Mesodermal cell (in vitro differentiated cells): ENCODE data around the gene LRCH4.

Source experiments
- H3K27ac ChIP-seq: 2 replicates; pipeline ENCODE4 v1.7.0; 2013; ENCODE audit warnings: mild to moderate bottlenecking, low read depth, low read length, moderate library complexity; ENCODE audit not compliant: severe bottlenecking
- H3K36me3 ChIP-seq: 2 replicates; pipeline ENCODE4 v1.7.1; 2013; ENCODE audit warnings: mild to moderate bottlenecking, low read length, moderate library complexity; ENCODE audit not compliant: control insufficient read depth, insufficient read depth
- H3K4me1 ChIP-seq: one replicate; pipeline ENCODE4 v1.7.1; 2013; ENCODE audit warnings: mild to moderate bottlenecking, low read length; ENCODE audit not compliant: insufficient read depth, control insufficient read depth, poor library complexity, severe bottlenecking
- H3K4me3 ChIP-seq: 2 replicates; pipeline ENCODE4 v1.7.0; 2013; ENCODE audit warnings: low read length, control low read depth, mild to moderate bottlenecking; ENCODE audit not compliant: insufficient read depth, poor library complexity, severe bottlenecking; ENCODE audit errors: extremely low read depth
- H3K9me3 ChIP-seq: 2 replicates; pipeline ENCODE4 v1.7.1; 2013; ENCODE audit warnings: mild to moderate bottlenecking, low read length, moderate library complexity; ENCODE audit not compliant: control insufficient read depth
- WGBS, 2 experiments: methylation state at CpG; one replicate each; pipeline ENCODE4 v1.1.5; 2013; ENCODE audit warnings: missing lambda C conversion rate in 2 of 2; ENCODE audit not compliant: insufficient coverage in 2 of 2; 5-methylcytosine and 5-hydroxymethylcytosine counted together

The LRCH4 gene

GRCh38 chr7:100604976-100605911, 19.3 kb upstream of the LRCH4 start:
- H3K4me1 ChIP-seq = peaks cover 19% of the 10 kb centered on the region
- 6 to 7% methylated on average over 58 to 59 of the region's 68 CpGs for WGBS, 2 experiments
- H3K27ac ChIP-seq = no peak overlapping the region
- H3K36me3 ChIP-seq = peaks cover 7% of the 10 kb centered on the region
- no peaks in the 10 kb centered on the region for H3K9me3 ChIP-seq
- peak overlapping the region; percentile 53 for H3K4me3 ChIP-seq

GRCh38 chr7:100604028-100604975, 18.4 kb upstream of the LRCH4 start:
- Histone ChIP-seq H3K36me3 (peaks cover 7% of the 10 kb centered on the region), H3K9me3 (no peaks in the 10 kb centered on the region), H3K4me3 (peak overlapping the region; percentile 53), H3K27ac (peak overlapping the region; percentile 88), H3K4me1 (peaks cover 21% of the 10 kb centered on the region)
- WGBS, 2 experiments = 1% methylated on average over 26 of the region's 70 CpGs

DNA sequence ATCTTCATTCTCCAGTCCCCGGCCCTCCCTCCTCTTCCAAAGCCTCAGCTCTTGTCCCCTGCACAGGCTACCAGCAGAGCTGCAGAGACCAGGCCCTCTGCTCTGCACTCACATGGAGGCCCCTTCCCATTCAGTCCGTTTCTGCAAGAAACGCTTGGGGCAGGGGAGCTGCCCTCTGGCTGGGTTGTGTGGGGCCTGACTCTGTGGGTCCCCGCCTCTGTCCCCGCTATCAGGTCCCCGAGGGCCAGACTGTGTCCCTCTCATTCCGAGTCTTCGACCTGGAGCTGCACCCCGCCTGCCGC, 17.7 kb upstream of the LRCH4 start:
- 9 to 10% methylated on average over 10 of the region's 10 CpGs for WGBS, 2 experiments
- peak overlapping the region; percentile 53 for H3K4me3 ChIP-seq
- H3K9me3 ChIP-seq = no peaks in the 10 kb centered on the region
- H3K36me3 ChIP-seq = peaks cover 7% of the 10 kb centered on the region
- peaks cover 21% of the 10 kb centered on the region for H3K4me1 ChIP-seq
- peak overlapping the region; percentile 88 for H3K27ac ChIP-seq

GRCh38 chr7:100602889-100603725, 17.2 kb upstream of the LRCH4 start:
- peaks cover 7% of the 10 kb centered on the region for H3K36me3 ChIP-seq
- H3K4me3 ChIP-seq = peak overlapping the region; percentile 53
- WGBS, 2 experiments = 18% methylated on average over 4 to 6 of the region's 21 CpGs
- peak overlapping the region; percentile 88 for H3K27ac ChIP-seq
- peaks cover 21% of the 10 kb centered on the region for H3K4me1 ChIP-seq
- no peaks in the 10 kb centered on the region for H3K9me3 ChIP-seq

GRCh38 chr7:100600730-100601038, 14.8 kb upstream of the LRCH4 start:
- no peaks in the 10 kb centered on the region for H3K9me3 ChIP-seq
- peaks cover 21% of the 10 kb centered on the region for H3K4me1 ChIP-seq
- H3K27ac ChIP-seq = no peak overlapping the region
- WGBS, 2 experiments = 89 to 92% methylated on average over 7 to 9 of the region's 9 CpGs
- no peaks in the 10 kb centered on the region for H3K36me3 ChIP-seq
- no peak overlapping the region for H3K4me3 ChIP-seq

DNA sequence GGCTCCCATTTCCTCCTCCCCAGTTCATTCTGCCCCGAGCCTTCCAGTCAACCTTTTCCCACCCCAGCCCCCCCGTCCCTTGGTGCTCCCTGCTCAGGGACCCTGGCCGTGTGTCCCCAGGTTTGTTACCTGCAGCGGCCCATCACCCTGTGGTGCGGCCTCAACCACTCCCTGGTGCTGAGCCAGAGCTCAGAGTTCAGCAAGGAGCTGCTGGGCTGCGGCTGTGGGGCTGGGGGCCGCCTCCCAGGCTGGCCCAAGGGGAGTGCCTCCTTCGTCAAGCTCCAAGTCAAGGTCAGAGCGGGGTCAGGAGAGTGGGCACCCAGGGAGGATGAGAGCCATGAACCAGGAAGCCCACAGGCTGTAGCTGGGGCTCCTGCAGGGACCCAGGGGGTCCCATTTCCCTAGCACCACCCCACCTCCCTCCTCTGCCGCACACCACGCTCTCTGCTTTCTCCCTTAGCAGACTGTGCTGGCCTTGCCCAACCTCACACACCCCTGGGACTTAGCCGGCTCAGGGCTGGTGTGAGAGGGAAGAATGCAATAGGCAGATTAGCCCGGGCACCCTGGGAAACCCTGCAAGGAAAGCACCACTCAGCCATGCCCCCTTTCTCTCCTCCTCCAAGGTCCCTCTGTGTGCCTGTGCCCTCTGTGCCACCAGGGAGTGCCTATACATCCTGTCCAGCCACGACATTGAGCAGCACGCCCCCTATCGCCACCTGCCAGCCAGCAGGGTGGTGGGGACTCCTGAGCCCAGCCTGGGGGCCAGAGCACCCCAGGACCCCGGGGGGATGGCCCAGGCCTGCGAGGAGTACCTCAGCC, 14.2 kb upstream of the LRCH4 start:
- WGBS, 2 experiments = 85 to 88% methylated on average over 7 to 15 of the region's 18 CpGs
- Histone ChIP-seq H3K4me1 (peaks cover 21% of the 10 kb centered on the region), H3K4me3 (no peak overlapping the region), H3K27ac (no peak overlapping the region), H3K9me3 (no peaks in the 10 kb centered on the region), H3K36me3 (no peaks in the 10 kb centered on the region)

GRCh38 chr7:100598425-100598824, 12.5 kb upstream of the LRCH4 start:
- no peaks in the 10 kb centered on the region for H3K9me3 ChIP-seq
- H3K36me3 ChIP-seq = no peaks in the 10 kb centered on the region
- H3K4me3 ChIP-seq = no peak overlapping the region
- 89 to 97% methylated on average over 4 of the region's 4 CpGs for WGBS, 2 experiments
- no peak overlapping the region for H3K27ac ChIP-seq
- peaks cover 16% of the 10 kb centered on the region for H3K4me1 ChIP-seq

- Histone ChIP-seq H3K27ac (no peak overlapping the region), H3K36me3 (no peaks in the 10 kb centered on the region), H3K4me3 (no peak overlapping the region), H3K4me1 (peaks cover 1% of the 10 kb centered on the region), H3K9me3 (no peaks in the 10 kb centered on the region)
- 86 to 100% methylated on average over 2 to 3 of the region's 7 CpGs for WGBS, 2 experiments
Measured at GRCh38 chr7:100595188-100595587, 9.3 kb upstream of the LRCH4 start.

DNA sequence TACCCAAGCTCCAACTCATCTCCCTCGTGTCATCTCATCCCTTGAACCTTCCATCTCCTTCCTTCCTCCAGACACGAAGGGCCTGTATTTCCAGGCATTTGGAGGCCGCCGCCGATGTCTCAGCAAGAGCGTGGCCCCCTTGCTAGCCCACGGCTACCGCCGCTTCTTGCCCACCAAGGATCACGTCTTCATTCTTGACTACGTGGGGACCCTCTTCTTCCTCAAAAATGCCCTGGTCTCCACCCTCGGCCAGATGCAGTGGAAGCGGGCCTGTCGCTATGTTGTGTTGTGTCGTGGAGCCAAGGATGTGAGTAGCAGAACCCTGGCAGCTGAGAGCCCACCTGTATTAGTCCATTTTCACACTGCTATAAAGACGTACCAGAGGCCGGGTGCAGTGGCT, 5.7 kb upstream of the LRCH4 start:
- Histone ChIP-seq H3K4me1 (no peaks in the 10 kb centered on the region), H3K4me3 (no peak overlapping the region), H3K9me3 (no peaks in the 10 kb centered on the region), H3K27ac (no peak overlapping the region), H3K36me3 (no peaks in the 10 kb centered on the region)
- WGBS, 2 experiments = 95 to 97% methylated on average over 14 to 17 of the region's 17 CpGs
